Naive thymus-derived CD8-positive, alpha-beta T cell (primary cell): ENCODE data around the gene NT5C1B. TPM values are rescaled to one million over a fixed set of nuclear protein-coding genes. Genes with fewer than 3 reads are reported as not detected.

Source experiments
- ATAC-seq, 2 donors: fragments of 150-1000 bp; cut with Tn5 transposase in 1 of 2; sonication (Bioruptor Pico), chemical (Tn5 transposase) in 1 of 2; 1 replicate in 1 of 2; 2 replicates in 1 of 2; pipeline ENCODE4 v1.10.0; 2021; ENCODE audit warnings: mild to moderate bottlenecking in 2 of 2, moderate library complexity in 2 of 2
- POLR2A ChIA-PET: fragments of 350-600 bp; sonication (Branson Sonifier 250); formaldehyde crosslinking; loops from one replicate; lab custom pipeline; 2021; ENCODE audit warnings: antibody characterized with exemption; lab: Charles Lee
- DNase-seq, 10 donors: peaks; one replicate each; pipeline versions ENCODE4 v3.0.0 to v3.0.0-alpha.2; 2020 to 2022
- H3K27ac Mint-ChIP-seq, 10 donors: one replicate each; pipeline ENCODE4 v1.8.0; 2020 to 2022; ENCODE audit warnings: mild to moderate bottlenecking in 10 of 10, mixed read lengths in 10 of 10, moderate library complexity in 4 of 10, inconsistent platforms in 1 of 10
- H3K27me3 Mint-ChIP-seq, 5 donors: one replicate each; pipeline ENCODE4 v1.8.0; 2021 to 2022; ENCODE audit warnings: mixed read lengths in 5 of 5
- H3K36me3 Mint-ChIP-seq, 3 donors: one replicate each; pipeline ENCODE4 v1.8.0; 2020 to 2022; ENCODE audit warnings: mixed read lengths in 3 of 3, mild to moderate bottlenecking in 2 of 3, inconsistent platforms in 1 of 3
- H3K4me1 Mint-ChIP-seq, 4 donors: one replicate each; pipeline ENCODE4 v1.8.0; 2021 to 2022; ENCODE audit warnings: mixed read lengths in 4 of 4
- H3K4me3 Mint-ChIP-seq, 10 donors: one replicate each; pipeline ENCODE4 v1.8.0; 2020 to 2022; ENCODE audit warnings: mild to moderate bottlenecking in 10 of 10, mixed read lengths in 10 of 10, moderate library complexity in 6 of 10, inconsistent platforms in 1 of 10
- H3K9me3 Mint-ChIP-seq, 9 donors: one replicate each; pipeline ENCODE4 v1.8.0; 2020 to 2022; ENCODE audit warnings: mixed read lengths in 9 of 9, mild to moderate bottlenecking in 3 of 9, inconsistent platforms in 1 of 9, moderate library complexity in 1 of 9
- polyA plus RNA-seq, 3 donors: library from polyadenylated mRNA; unstranded; fragments of 300-500 nt; fragmentation: Illumina TruSeq; gene quantifications; one replicate each; pipeline ENCODE4 v1.2.3, GENCODE V29; 2021
- total RNA-seq, 8 experiments: library from RNA in 2 of 8; stranded (reverse) in 2 of 8; gene quantifications; one replicate each; pipeline ENCODE4 v1.2.3 and lab custom pipeline; 2021 to 2026

The NT5C1B gene
- total and polyA plus RNA-seq, 5 experiments from 2014 or later = 0.57 to 1.1 (median 0.60) TPM; not detected in 2

DNA sequence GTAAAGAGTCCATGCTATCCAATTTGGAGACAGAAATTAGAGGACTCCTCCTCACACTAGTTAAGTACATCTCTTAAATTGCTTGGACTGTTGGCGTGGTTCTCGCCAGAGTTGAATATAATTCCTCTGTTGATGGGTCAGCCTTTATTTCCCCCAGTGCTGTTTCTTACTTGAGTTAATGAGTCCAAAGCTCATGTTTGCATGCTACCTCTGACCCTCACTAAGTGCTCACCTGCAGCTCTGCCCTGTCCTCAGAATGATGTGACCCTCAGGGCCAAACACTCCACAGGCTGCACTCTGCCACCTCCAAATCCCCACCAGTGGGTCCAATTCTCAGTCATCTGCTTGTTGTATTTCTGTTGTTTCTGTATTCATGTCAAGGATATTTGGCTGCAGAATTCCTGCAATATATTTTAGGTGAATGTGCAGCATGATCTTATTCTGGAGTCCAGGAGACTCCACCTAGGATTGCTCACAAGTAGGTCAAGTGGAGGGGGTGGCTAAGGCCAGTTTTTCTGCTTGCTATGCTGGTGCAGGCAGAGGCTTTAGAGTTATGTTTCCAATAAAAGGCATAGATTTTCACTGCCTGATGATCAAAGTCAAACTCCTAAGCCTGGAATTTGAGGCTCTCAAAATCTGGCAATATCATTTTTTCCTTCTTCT lies 66.8 kb downstream of the NT5C1B start:
- no peak for ATAC-seq
- no peaks in the 10 kb centered on the region for H3K9me3 Mint-ChIP-seq
- H3K4me3 Mint-ChIP-seq = no peak overlapping the region
- DNase-seq = no peak
- POLR2A ChIA-PET = no interaction called here
- no peaks in the 10 kb centered on the region for H3K36me3 Mint-ChIP-seq
- H3K27me3 Mint-ChIP-seq = peaks cover 5 to 19% (median 11%) of the 10 kb centered on the region in 5 donors
- no peaks in the 10 kb centered on the region for H3K4me1 Mint-ChIP-seq
- no peak overlapping the region for H3K27ac Mint-ChIP-seq

DNA sequence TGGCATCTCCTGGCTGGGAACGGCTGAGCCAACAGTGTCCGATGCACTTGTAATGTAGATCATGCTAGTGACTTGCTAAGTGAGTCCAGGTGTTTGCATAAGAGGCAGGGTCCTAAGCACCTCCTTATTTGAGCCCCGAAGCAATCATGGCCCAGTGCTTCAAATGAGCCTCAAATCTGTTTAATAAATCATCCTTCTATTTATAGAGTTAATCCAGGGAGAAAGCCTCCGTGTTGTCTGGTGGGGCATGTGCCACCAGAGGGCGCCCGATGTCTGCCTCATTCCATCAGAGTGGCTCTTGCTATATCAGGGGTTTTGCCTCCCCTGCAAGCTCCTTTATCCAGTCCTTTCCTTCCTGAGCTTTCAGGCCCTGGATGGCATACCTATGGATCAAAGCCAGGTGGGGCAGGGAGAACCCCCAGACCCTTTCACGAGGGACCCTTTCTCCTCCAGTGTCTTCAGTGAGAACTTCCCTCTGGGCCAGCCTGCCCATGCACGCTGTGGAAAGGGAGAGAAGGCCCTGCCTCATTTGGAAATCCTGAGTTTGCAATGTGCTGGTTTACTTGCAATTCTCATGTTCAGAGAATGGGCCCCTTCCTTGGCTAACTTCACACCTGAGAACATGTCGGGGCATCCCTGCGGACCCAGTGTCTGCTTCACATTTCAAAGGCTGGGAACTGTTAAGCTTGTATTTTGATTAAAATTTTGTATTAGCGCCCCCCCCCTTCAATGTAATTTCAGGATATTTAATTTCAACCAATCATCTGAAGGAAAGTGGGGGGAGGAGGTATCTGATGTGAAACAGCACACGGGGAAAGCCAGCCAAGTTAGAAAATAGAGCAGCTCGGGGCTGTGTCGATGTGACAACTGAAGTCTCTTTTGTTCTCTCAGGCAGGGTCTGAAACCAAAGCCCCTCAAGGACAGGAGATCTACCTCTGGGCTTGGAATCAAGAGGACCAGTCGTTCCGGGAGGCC lies 68.6 kb downstream of the NT5C1B start:
- DNase-seq (peak; percentile 50 to 84 (median 70)), ATAC-seq (peak; percentile 69 to 84)
- POLR2A ChIA-PET = no interaction called here
- H3K9me3 Mint-ChIP-seq = no peaks in the 10 kb centered on the region
- H3K4me1 Mint-ChIP-seq = no peaks in the 10 kb centered on the region
- no peaks in the 10 kb centered on the region for H3K36me3 Mint-ChIP-seq
- peaks cover 5 to 29% (median 17%) of the 10 kb centered on the region in 5 donors for H3K27me3 Mint-ChIP-seq
- H3K4me3 Mint-ChIP-seq = no peak overlapping the region
- H3K27ac Mint-ChIP-seq = peak overlapping the region in 1 of 10 donors; percentile 40

DNA sequence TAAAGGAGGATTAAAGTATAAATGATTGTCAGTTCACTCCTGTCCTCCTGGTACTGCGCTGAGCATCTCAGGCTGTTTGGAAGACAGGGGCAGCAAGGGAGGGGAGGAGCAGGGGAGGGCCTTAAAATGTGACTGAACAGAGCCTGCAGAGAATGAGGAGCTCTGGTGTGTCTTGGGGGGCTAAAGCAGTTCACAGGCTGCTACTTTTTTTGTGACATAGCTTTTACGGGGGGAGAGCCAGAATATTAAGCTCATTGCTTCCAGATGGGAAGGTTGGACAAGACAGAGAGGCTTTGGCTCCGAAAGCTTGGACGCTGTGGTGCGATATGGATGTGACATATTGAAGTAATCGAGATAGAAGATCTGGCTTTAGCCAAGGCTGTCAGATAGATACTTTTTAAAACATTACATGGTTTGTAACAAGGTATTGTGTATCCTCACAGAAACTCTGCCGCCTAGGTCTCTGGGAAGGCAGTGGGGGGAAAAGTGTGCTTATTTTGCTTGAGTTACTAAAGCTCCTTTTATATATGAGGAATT lies 69.4 kb downstream of the NT5C1B start:
- DNase-seq = no peak
- H3K9me3 Mint-ChIP-seq = no peaks in the 10 kb centered on the region
- H3K36me3 Mint-ChIP-seq = no peaks in the 10 kb centered on the region
- peaks cover 5 to 36% (median 22%) of the 10 kb centered on the region in 5 donors for H3K27me3 Mint-ChIP-seq
- ATAC-seq = no peak
- H3K4me3 Mint-ChIP-seq = no peak overlapping the region
- POLR2A ChIA-PET = no interaction called here
- no peaks in the 10 kb centered on the region for H3K4me1 Mint-ChIP-seq
- H3K27ac Mint-ChIP-seq = peak overlapping the region in 1 of 10 donors; percentile 40

DNA sequence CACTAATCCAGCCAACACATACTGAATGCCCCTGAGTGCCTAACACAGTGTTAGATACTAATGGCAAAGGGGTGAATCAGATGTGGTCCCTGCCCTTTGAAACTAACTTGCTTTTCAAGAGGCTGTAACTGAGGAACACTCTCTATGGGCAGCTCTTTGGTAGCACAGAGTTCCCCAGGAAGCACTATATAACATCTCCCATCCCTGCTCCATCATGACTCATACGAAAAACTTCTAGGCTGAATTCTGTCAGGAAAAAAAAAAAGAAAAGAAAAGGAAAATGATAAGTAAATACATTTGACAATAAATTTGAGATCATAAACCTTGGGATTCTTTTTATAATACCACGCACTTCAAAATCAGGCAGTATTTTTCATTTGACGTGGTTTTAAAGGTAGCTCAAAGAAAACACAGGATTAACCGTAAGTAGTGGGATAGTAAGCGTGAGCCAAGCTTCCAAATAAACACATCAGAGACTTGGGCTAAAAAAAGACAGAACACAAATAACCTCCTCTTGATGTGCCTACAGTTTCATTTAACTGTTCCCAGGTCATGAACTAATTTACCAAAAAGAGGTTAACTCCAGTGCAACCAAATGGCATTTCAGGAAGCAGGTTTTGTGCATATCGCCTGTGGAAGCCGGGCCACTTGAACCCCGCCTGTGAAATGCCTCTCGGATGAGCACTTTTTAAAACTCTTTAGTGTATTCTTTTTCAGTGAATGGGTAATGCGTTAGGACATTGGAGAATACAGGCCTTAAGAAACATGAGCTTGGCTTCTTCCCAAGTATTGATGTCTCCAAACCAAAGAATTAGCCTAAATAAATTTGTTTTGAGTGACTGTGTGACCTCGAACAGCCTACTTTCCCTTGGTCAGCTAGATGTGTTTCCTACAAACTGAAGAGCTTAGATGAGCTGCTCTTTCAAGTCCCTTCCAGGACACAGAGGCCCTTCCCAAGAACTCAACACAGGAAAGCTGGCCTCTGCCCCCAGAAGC lies 71.0 kb downstream of the NT5C1B start:
- POLR2A ChIA-PET = interaction anchor here (0.7 kb wide), 1 partner anchor 832 kb away, joined by 3 read pairs; no protein-coding TSS in a partner anchor
- no peak for ATAC-seq
- Mint-ChIP-seq H3K4me3 (no peak overlapping the region), H3K27ac (no peak overlapping the region), H3K36me3 (no peaks in the 10 kb centered on the region), H3K9me3 (no peaks in the 10 kb centered on the region), H3K4me1 (no peaks in the 10 kb centered on the region), H3K27me3 (peaks cover 10 to 45% (median 22%) of the 10 kb centered on the region in 5 donors)
- DNase-seq = no peak

DNA sequence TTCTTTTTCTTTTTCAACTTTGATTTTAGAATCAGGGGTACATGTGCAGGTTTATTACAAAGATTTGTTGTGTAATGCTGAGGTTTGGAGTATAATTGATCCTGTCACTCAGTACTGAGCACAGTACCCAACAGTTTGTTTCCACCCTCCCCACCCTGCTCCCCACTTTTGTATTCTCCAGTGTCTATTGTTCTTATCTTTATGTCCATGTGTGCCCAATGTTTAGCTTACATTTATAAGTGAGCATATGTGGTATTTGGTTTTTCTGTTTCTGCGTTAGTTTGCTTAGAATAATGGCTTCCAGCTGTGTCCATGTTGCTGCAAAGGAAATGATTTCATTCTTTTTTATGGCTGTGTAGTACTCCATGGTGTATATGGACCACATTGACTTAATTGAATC lies 72.0 kb downstream of the NT5C1B start:
- ATAC-seq = no peak
- Mint-ChIP-seq H3K4me1 (no peaks in the 10 kb centered on the region), H3K9me3 (no peaks in the 10 kb centered on the region), H3K27ac (no peak overlapping the region), H3K27me3 (peaks cover 10 to 45% (median 22%) of the 10 kb centered on the region in 5 donors), H3K4me3 (no peak overlapping the region), H3K36me3 (no peaks in the 10 kb centered on the region)
- no peak for DNase-seq
- POLR2A ChIA-PET = no interaction called here

DNA sequence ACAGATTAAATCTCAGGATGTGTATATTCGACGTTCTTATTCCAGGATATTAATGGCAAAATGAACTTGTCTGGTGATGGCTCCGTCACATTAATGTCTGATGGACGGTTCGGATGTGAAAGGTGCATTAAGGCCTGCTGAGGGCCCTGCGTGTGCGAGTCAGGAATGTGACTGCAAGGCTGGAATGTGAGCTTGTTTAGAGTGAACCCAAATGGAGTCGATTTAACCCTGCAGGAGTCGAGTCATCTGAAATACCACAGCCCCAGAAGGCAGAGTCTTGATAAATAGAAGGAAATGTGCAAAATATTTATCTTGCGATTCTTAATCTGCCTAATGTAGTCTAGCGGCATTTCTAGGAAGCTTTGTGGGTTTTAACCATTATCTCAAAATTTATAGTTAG lies 73.3 kb downstream of the NT5C1B start:
- ATAC-seq (no peak), DNase-seq (no peak)
- Mint-ChIP-seq H3K27me3 (peaks cover 14 to 47% (median 24%) of the 10 kb centered on the region in 5 donors), H3K9me3 (no peaks in the 10 kb centered on the region), H3K27ac (no peak overlapping the region), H3K36me3 (no peaks in the 10 kb centered on the region), H3K4me1 (no peaks in the 10 kb centered on the region), H3K4me3 (no peak overlapping the region)
- POLR2A ChIA-PET = no interaction called here

DNA sequence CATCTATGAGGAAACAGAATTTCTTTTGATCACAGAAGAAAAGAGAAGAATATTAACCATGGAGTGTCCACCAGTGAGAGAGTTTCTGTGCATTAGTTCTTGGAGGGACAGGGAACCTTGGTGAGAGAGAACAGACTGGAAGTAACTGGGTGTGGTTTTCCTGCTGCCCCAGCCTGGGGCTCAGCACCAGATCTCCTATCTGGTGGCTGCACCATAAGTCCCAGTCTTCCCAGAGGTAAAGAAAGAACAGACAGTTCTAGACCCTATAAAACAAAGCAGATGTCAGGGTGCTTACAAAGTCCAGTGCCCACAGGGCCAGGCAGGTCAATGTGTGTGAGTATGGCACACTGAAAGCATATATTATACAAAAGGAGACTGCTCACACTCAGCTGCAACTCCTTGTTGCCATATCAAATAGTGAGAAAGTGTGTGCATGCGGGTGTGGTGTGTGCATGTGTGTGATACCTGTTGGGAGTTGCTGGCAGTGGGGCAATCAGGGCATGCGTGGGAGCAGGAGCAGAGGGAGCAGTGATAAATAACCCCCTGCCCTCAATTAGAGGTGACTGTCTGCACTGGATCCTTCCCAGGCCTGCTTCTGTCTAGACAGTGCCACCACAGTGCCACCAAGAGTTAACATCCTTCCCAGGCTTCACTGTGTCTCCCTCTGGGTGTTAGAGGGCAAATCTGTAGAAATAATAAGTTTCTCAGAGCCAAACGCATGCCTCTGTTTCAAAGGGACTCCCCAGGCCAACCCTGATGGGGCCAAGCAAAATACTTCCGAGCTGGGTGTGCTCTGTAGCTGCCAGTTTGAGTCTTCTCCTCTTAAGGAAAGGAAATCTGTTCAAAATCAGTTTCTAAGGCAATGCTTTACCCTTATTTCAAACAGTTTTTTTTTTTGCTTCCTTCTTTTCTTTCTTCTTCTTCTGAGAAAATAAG lies 74.6 kb downstream of the NT5C1B start:
- Mint-ChIP-seq H3K9me3 (no peaks in the 10 kb centered on the region), H3K36me3 (no peaks in the 10 kb centered on the region), H3K27me3 (peaks cover 14 to 39% (median 28%) of the 10 kb centered on the region in 5 donors), H3K4me1 (no peaks in the 10 kb centered on the region), H3K27ac (no peak overlapping the region), H3K4me3 (no peak overlapping the region)
- POLR2A ChIA-PET = no interaction called here
- ATAC-seq (no peak), DNase-seq (no peak)

Other genes with a start within 250 kb of the NT5C1B start
- gene RDH14, start 28.9 kb downstream of the NT5C1B start, total RNA-seq = 10 to 100 TPM; 21.6 to 21.8 TPM
- 10 to 100 TPM; 46.3 to 56.2 (median 52.1) TPM for gene RDH14, start 28.9 kb downstream of the NT5C1B start, polyA plus RNA-seq